NCI-H2029 (cell line): Measurements from ENCODE around the gene IGSF11.
"Not testable (repeated sequence)": the region's sequence is repeated elsewhere in the genome, so short reads cannot be mapped to it uniquely, and the experiment has no call there.

Source experiments
- DNase-seq: peaks from one replicate; lab custom pipeline; 2025; lab: John Stamatoyannopoulos, UW

Gene IGSF11, protein sequence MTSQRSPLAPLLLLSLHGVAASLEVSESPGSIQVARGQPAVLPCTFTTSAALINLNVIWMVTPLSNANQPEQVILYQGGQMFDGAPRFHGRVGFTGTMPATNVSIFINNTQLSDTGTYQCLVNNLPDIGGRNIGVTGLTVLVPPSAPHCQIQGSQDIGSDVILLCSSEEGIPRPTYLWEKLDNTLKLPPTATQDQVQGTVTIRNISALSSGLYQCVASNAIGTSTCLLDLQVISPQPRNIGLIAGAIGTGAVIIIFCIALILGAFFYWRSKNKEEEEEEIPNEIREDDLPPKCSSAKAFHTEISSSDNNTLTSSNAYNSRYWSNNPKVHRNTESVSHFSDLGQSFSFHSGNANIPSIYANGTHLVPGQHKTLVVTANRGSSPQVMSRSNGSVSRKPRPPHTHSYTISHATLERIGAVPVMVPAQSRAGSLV

DNA sequence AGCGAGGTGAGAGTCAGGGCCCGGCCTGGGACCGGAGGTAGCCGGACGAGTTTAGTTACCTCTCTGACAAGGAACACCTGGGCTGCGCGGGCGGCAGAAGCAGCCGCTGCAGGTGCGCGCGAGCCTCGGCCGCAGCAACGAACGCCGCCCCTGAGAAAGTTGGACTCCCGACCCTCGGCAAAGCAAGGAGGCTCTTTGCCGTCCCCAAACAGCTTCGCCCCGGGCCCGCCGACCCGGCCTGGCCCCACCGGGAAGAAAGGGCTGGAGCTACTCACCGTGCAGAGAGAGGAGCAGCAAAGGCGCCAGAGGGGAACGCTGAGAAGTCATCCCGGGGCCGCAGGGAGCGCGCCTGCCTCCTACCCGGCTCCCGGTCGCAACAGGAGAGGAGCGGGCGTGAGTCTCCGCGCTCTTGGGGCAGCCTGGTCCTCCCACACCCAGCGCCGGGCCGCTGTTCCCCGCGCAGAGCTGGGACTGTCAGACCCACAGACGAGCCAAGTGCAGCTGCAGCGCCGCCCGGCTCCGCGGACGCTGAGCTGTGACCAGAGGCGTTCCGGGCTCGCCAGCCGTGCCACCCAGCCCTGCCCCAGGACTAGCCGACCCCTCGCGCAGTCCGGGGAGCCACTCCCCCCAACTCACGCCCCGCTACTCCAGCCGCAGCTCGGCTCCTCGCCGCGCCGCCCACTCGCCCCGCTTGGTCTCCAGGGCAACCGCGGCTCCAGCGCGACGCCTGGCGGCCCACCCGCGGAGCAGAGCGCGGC lies at the start of gene IGSF11:
Gene IGSF11, minus strand, starts transcription at position 591 of the 758 bp plus-strand sequence. Its CDS starts 264 bp downstream, at position 327.
- DNase-seq = peak; percentile 53

- DNase-seq = no peak
These were observed 45.7 kb upstream of the IGSF11 start for GRCh38 chr3:119080364-119080763.

DNA sequence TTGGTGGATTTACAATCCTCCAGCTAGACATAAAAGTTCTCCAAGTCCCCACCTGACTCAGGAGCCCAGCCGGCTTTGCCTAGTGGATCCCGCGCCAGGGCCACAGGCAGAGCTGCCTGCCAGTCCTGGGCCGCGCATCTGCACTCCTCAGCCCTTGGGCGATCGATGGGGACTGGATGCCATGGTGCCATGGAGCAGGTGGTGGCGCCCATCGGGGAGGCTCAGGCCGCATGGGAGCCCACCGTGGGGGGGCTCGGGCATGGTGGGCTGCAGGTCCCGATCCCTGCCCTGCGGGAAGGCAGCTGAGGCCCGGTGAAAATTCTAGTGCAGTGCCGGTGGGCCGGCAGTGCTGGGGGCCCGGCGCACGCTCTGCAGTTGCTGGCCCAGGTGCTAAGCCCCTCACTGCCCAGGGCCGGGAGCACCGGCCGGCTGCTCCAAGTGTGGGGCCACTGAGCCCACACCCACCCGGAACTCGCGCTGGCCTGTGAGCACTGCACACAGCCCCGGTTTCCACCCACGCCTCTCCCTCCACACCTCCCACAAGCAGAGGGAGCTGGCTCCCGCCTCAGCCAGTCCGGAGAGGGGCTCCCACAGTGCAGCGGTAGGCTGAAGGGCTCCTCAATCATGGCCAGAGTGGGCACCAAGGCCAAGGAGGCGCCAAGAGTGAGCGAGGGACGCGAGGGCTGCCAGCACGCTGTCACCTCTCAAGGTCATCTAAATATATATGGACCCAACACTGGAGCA lies 38.8 kb upstream of the IGSF11 start:
- DNase-seq = no peak

- not testable (repeated sequence) for DNase-seq
These were observed 37.8 kb upstream of the IGSF11 start for GRCh38 chr3:119072451-119072850.

DNA sequence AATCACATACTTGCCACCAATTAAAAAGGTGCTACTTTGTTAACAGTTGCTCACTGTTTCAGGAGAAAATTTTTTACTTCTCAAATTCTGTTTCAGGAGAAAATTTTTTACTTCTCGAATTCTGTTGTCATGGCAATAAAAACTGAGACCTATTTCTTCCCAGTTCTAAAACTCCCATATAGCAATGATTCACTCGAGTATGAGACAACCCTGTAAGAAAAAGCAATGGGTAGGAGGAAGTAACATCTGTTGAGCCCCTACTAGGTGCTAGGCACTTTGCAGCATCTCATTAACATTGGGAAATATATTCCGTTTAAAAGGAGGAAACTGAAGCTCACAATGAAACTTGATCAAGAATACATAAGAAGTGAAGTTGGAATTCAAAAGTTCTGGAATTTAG lies 35.1 kb upstream of the IGSF11 start:
- no peak for DNase-seq

GRCh38 chr3:119063471-119063870 lies 28.8 kb upstream of the IGSF11 start:
- DNase-seq = no peak

- no peak for DNase-seq
These were observed 28.2 kb upstream of the IGSF11 start for GRCh38 chr3:119062892-119063291.

DNA sequence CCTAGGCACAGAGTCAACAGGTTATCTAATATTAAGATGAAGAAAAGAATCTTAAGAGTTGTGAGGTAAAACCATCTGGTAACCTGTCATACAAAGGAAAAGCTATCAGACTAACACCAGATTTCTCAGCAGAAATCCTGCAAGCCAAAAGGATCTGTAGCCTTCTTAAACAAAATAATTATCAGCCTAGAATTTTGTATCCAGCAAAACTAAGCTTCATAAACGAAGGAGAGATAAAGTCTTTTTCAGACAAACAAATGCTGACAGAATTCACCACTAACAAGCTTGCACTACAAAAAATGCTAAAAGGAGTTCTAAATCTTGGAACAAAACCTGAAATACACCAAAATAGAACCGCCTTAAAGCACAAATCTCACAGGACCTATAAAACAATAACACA lies 9.9 kb upstream of the IGSF11 start:
- DNase-seq = no peak

DNA sequence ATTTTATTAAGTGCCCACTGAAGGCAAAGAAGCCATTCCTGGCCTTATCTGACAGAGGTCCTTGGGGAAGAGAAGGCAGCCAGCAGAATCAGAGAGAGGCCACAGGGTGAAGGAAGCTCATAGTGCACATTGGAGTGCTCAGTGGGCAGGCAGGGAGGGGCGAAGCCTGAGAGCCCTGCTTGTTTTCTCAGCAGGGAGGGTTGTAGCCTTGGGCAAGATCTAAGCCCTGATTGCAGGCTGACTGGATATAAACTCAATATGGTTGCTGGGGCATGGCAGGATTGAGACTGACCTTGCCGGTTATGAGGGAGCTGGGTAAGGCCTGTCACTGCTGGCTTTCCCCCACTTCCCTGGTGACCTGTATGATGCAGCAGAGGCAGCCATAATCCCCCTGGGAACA lies 7.5 kb upstream of the IGSF11 start:
- DNase-seq = no peak

DNA sequence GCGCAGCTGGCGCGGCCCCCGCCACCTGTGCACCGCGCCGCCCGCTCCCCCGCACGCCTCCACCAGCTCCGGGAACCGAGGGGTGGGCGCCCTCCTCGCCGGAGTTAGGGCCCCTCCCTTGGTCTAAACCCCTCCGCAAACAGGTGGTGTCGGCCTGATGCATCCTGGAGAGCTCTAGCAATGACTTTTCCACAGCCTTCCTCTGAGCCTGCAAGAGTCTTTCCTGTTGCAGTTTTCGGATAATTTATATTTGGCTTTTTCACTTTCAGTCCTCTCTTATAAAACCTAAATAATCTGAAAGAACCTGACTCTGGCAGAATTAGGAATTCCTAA lies 334 bp upstream of the IGSF11 start:
- no peak for DNase-seq

DNA sequence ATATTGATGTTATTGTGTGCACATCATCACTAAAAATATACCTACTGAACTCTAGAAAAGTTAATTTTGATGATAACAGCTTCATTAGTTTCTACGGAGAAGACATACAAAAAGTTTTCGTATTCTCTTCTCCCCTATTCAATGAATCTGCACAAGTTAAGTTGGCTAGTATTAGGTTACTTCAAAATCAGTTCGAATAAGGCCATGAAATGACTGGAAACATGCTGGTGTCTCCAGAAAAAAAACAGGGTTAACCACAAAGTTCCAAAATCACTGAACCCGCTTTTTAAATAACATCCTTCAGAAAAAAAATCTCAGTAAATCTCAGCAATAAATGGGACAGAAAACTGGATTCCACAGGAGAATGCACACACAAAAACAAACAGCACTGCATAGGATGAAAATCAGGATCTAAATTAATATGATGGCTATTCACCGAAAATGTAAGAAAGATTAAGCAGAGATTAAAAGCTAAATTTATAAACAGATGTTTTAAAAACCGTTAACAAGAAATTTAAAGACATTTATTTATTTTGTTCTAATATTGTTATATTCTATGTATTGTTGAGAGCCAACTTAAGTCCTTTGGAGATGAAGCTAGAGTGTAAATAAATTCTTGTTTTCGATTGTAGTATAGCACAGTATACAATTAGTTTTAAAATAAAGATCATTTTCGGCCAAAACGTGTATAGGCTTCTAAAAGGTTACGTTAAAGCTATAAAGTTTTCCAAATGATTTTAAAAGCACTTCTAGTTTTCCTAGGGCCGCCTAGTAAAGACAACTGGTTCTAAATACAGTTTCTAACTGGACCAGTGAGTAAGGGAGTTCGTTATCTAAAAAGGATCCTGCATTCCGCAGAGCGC lies 1.0 kb downstream of the IGSF11 start:
- no peak for DNase-seq

GRCh38 chr3:119025171-119025795 lies 9.4 kb downstream of the IGSF11 start:
- no peak for DNase-seq

- DNase-seq = no peak
These were observed 14.7 kb downstream of the IGSF11 start for GRCh38 chr3:119019767-119020518.

GRCh38 chr3:119018690-119019463 lies 15.8 kb downstream of the IGSF11 start:
- no peak for DNase-seq

- no peak for DNase-seq
These were observed 18.7 kb downstream of the IGSF11 start for GRCh38 chr3:119015942-119016341.

GRCh38 chr3:119013951-119014350 lies 20.7 kb downstream of the IGSF11 start:
- DNase-seq = no peak

DNA sequence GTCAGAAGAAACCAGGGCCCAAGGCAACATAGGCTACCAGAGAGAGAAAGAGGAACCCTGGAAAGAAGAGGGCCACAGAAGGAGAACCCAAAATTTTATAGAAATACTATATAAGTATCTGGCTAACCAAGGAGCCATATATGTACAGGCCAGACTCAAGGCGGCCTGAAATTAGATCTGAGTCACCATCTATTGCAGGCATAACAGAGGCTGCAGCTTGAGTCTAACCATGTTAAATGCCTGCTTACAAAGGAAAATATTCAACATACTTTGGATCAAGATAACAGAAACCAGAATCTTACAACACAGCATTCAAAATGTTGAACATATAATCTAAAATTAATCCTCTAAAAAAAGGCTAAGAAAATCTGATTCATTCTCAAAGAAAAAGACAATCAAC lies 23.1 kb downstream of the IGSF11 start:
- DNase-seq = no peak

GRCh38 chr3:118997190-118997589 lies 37.5 kb downstream of the IGSF11 start:
- no peak for DNase-seq

DNA sequence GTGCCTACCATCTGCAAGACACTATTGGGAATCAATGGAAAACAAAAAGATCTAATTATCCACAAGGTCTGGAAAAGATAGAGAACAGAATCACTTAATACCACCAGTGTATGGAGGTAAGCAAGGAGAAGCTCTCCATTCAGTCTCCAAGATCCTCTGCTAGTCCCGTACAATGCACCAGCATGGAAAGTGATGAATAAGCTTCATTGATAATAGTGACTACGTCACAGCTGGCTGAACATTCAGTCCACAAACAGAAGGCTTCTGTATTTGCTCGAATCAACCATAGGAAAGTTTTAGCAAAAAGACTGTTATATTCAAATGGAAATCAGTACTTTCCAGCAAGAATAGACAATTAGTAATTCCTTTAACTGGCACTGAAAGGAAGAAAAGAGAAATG lies 42.9 kb downstream of the IGSF11 start:
- DNase-seq = no peak
